Thoracic aorta endothelial cell (primary cell): ENCODE measurements around the gene NDUFA7. TPM values are rescaled to one million over a fixed set of nuclear protein-coding genes. Genes with fewer than 3 reads are reported as not detected.

Experiments
- total RNA-seq: library from RNA; depleted of rRNA; stranded (reverse); fragments of >200 nt; gene quantifications from 2 replicates; pipeline ENCODE4 v1.2.3, GENCODE V29; 2012

Gene NDUFA7
- total RNA-seq, result 16.8 and 34.0 TPM in 2 replicates

DNA sequence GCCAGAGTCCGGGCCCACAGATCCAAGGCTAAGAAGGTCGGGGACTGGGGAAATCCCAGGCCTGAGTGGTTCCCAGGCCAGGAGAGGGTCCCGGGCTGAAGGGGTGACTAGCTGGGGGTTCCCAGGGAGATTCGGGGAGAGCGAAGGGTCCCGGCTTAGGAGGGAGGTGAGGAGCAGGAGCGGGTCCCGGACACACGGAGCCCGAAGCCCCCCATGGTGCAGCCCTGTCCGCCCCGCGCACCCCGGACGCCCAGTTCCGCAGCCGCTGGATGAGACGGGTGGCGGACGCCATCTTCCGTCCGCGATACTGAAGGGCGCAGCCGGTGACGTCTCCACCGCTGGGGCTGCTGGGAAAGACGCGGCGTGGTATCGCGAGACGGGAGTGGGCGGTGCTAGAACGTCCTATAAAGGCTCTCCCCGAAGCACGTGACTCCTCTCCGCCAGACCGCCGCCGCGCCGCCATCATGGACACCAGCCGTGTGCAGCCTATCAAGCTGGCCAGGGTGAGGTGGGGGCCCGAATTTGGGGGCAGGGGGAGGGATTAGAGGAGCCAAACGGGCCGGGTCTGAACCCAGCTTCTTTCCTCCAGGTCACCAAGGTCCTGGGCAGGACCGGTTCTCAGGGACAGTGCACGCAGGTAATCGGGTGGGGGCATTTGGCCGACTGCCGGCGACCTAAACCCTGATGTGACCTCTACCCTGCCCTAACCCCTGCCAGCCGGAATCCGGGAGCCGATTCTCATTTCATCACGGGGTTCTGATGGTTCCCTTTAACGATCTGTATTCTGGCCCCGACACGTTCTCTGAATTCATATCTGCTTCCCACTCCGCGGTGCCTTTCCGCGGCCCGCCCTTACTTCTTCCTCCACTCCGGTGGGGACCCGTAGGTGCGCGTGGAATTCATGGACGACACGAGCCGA lies at the start of gene NDUFA7, which contains the start of gene RPS28:
Gene NDUFA7, minus strand, starts transcription at position 309 of the 919 bp plus-strand sequence. Its CDS starts 17 bp downstream, at position 292.
Gene RPS28, plus strand, starts transcription at position 430 of the 919 bp plus-strand sequence. Its CDS starts 35 bp downstream, at position 465.

DNA sequence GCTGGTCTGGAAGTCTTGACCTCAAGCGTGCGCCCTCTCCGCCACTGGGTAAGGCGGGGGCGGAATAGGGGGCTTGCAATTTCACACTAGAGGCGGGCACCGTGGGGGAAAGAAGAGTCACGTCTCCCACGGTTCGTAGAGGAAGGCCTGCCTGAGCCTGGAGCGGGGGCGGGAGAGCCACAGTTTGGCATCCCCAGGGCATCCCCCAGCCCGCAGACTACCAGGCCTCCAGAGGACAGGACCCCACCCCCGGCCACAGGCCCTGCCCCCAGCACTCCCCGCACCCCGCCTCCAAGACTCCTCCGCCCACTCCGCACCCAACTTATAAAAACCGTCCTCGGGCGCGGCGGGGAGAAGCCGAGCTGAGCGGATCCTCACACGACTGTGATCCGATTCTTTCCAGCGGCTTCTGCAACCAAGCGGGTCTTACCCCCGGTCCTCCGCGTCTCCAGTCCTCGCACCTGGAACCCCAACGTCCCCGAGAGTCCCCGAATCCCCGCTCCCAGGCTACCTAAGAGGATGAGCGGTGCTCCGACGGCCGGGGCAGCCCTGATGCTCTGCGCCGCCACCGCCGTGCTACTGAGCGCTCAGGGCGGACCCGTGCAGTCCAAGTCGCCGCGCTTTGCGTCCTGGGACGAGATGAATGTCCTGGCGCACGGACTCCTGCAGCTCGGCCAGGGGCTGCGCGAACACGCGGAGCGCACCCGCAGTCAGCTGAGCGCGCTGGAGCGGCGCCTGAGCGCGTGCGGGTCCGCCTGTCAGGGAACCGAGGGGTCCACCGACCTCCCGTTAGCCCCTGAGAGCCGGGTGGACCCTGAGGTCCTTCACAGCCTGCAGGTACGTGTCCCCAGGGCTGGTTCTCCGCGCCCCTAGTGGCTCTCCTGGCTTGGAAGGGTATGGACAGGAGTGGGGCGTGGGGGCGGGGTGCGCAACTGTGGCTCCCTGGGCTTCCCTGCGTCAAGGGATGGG lies 42.9 kb upstream of the NDUFA7 start, which contains the start of gene ANGPTL4:
Gene ANGPTL4, plus strand, starts transcription at position 353 of the 969 bp plus-strand sequence. Its CDS starts 167 bp downstream, at position 520.

DNA sequence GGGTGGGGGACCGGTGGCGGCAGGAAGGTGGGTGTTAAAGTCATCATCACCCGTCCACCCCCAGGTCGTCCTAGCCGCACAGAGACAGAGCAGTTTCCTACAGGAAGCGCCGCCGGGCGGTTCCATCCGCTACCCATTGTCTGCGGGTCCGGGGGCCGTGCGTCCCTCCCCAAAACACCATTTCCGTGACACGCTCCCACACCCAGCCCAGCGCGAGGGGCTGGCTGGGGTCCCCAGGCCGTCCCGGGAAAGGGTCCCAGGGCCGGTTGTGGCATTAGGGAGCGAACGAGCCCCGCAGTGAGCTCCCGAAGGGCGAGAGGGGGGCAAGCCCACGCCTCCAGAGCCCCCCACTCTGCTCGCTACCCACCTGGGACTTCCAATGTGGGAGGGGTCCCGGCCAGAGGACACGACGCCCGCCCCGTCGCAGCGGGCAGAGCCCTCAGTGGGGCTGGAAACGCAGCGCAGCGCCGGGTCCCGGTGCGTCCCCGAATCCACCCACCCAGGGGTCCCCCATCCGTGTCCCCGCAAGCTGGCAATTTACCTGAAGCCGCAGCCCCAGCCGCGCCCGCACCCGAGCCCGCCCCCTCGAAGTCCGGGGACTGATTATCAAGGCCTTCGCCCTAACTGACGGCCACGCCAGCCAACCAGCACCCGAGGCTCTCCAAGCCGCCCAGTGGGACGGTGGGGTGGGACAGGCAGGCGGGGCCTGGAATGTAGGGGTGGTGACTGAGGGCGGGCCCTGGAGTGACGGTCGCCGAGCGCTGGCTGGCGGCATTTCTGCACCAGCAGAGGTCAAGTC lies 21.7 kb upstream of the NDUFA7 start, which contains the start of gene KANK3:
Gene KANK3, minus strand, starts transcription at position 579 of the 799 bp plus-strand sequence. CDS start 5,434 bp downstream, outside the sequence.

DNA sequence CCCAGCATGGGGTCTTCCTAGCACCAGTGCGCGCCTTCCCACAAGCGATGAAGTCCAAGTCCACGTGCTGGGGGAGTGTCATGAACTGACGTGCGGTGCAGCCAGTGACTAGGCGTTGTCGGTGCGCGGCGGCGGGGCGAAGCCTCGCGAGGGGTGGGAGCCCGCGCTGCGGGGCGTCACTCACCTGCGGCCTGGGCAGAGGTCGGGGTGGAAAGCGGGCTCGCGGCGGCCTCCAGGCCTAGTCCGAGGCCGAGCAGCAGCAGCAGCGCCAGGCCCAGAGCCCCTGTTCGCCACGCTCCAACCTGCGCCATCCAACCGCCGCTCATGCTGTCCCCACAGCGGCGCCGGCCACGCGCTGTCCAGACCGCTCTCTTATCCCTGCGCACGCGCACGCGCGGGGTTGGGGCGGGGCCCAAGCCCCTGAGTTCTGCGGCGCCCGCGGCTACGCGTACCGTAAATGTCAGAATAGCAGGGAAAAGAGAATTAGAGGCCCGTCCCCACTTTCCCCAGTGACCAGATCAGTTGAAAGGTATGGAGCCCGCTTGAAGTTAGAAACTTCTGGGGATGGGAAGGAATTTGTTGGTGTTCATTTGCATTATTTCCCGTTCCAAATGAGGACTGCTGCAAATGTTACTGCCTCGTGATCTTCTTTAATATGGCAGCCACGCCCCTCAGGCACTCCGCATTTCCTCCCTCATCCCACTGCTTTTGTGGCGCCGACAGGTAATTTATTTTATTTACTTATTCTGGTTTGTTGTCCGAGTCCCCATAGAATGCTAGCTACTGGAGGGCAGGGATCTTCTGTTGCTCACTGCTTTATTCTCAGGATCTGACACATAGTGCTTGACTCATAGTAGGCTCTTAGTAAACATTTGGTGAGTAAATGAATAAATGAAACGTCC lies 13.0 kb downstream of the NDUFA7 start, which contains the start of gene CD320:
Gene CD320, minus strand, starts transcription at position 394 of the 902 bp plus-strand sequence. Its CDS starts 68 bp downstream, at position 326.

Other genes with a start within 250 kb of the NDUFA7 start
- not detected in 2 replicates for gene FBN3, start 171.8 kb downstream of the NDUFA7 start, total RNA-seq
- 2.0 and 2.4 TPM in 2 replicates for gene CERS4, start 112.0 kb downstream of the NDUFA7 start, total RNA-seq
- 60.9 and 77.8 TPM in 2 replicates for gene CD320, start 13.0 kb downstream of the NDUFA7 start, total RNA-seq
- gene RPS28, start 121 bp upstream of the NDUFA7 start, total RNA-seq, result 149 and 150 TPM in 2 replicates
- gene KANK3, start 21.9 kb upstream of the NDUFA7 start, total RNA-seq, result 9.3 and 16.1 TPM in 2 replicates
- gene ANGPTL4, start 42.8 kb upstream of the NDUFA7 start, total RNA-seq, result 9.5 and 27.8 TPM in 2 replicates
- 21.7 and 24.6 TPM in 2 replicates for gene RAB11B, start 69.0 kb upstream of the NDUFA7 start, total RNA-seq
- 56.3 and 64.6 TPM in 2 replicates for gene MARCHF2, start 91.9 kb upstream of the NDUFA7 start, total RNA-seq
- gene HNRNPM, start 123.6 kb upstream of the NDUFA7 start, total RNA-seq, result 111 and 113 TPM in 2 replicates
- not detected in 2 replicates for gene PRAM1, start 181.3 kb upstream of the NDUFA7 start, total RNA-seq
- 3.9 and 5.8 TPM in 2 replicates for gene ZNF414, start 192.8 kb upstream of the NDUFA7 start, total RNA-seq